ENCODE data around the gene DRD3.

DRD3 gene

GRCh38 chr3:114127517-114127916 lies 51.3 kb downstream of the DRD3 start:
- Histone ChIP-seq H3K9me3 (no peaks in the 10 kb centered on the region), H3K27me3 (ENCODE audit: low read depth) (no peaks in the 10 kb centered on the region), H3K4me3 (no peak overlapping the region), H3K36me3 (replicated peaks) (no peaks in the 10 kb centered on the region), H3K4me1 (peaks cover 6% of the 10 kb centered on the region)
- DNase-seq (ENCODE audit: low spot score in 2 of 2) = no peak
- in situ Hi-C loops (cut with MboI; ENCODE audit: low sequenced_read_pairs) = no loop called here

GRCh38 chr3:114126461-114126860 lies 52.4 kb downstream of the DRD3 start:
- H3K9me3 ChIP-seq = no peaks in the 10 kb centered on the region
- in situ Hi-C loops (cut with MboI; ENCODE audit: low sequenced_read_pairs) = no loop called here
- no peak for DNase-seq (ENCODE audit: low spot score in 2 of 2)

GRCh38 chr3:114122027-114122709 lies 56.7 kb downstream of the DRD3 start:
- Histone ChIP-seq H3K4me3 (no peak overlapping the region), H3K36me3 (replicated peaks) (no peaks in the 10 kb centered on the region), H3K9me3 (no peaks in the 10 kb centered on the region), H3K27me3 (ENCODE audit: low read depth) (no peaks in the 10 kb centered on the region), H3K4me1 (no peaks in the 10 kb centered on the region)
- no peak for DNase-seq (ENCODE audit: low spot score in 2 of 2)
- in situ Hi-C loops (cut with MboI; ENCODE audit: low sequenced_read_pairs) = no loop called here

More at GRCh38 chr3:114126461-114126860, 52.4 kb downstream of the DRD3 start:
- Histone ChIP-seq H3K4me3 (no peak overlapping the region), H3K4me1 (peaks cover 6% of the 10 kb centered on the region), H3K36me3 (replicated peaks) (no peaks in the 10 kb centered on the region), H3K27me3 (ENCODE audit: low read depth) (no peaks in the 10 kb centered on the region)

- no peaks in the 10 kb centered on the region for H3K27me3 ChIP-seq (ENCODE audit: low read depth)
- H3K4me1 ChIP-seq = no peaks in the 10 kb centered on the region
- in situ Hi-C loops (cut with MboI; ENCODE audit: low sequenced_read_pairs) = no loop called here
- H3K9me3 ChIP-seq = no peaks in the 10 kb centered on the region
- DNase-seq (ENCODE audit: low spot score in 2 of 2) = no peak
- no peaks in the 10 kb centered on the region for H3K36me3 ChIP-seq (replicated peaks)
- H3K4me3 ChIP-seq = no peak overlapping the region
These were observed 58.6 kb downstream of the DRD3 start for GRCh38 chr3:114120211-114120610.

GRCh38 chr3:114119776-114120175 lies 59.1 kb downstream of the DRD3 start:
- no peak for DNase-seq (ENCODE audit: low spot score in 2 of 2)
- H3K4me3 ChIP-seq = no peak overlapping the region
- no peaks in the 10 kb centered on the region for H3K9me3 ChIP-seq
- no peaks in the 10 kb centered on the region for H3K27me3 ChIP-seq (ENCODE audit: low read depth)
- no peaks in the 10 kb centered on the region for H3K4me1 ChIP-seq
- in situ Hi-C loops (cut with MboI; ENCODE audit: low sequenced_read_pairs) = no loop called here
- H3K36me3 ChIP-seq (replicated peaks) = no peaks in the 10 kb centered on the region

- in situ Hi-C loops (cut with MboI; ENCODE audit: low sequenced_read_pairs) = no loop called here
- no peak for DNase-seq (ENCODE audit: low spot score in 2 of 2)
- Histone ChIP-seq H3K27me3 (ENCODE audit: low read depth) (no peaks in the 10 kb centered on the region), H3K4me3 (no peak overlapping the region), H3K9me3 (no peaks in the 10 kb centered on the region), H3K36me3 (replicated peaks) (no peaks in the 10 kb centered on the region), H3K4me1 (peaks cover 27% of the 10 kb centered on the region)
These were observed 63.7 kb downstream of the DRD3 start for GRCh38 chr3:114115143-114115542.

GRCh38 chr3:114114719-114115118 lies 64.1 kb downstream of the DRD3 start:
- Histone ChIP-seq H3K4me1 (peaks cover 31% of the 10 kb centered on the region), H3K4me3 (no peak overlapping the region), H3K9me3 (no peaks in the 10 kb centered on the region), H3K27me3 (ENCODE audit: low read depth) (no peaks in the 10 kb centered on the region), H3K36me3 (replicated peaks) (no peaks in the 10 kb centered on the region)
- in situ Hi-C loops (cut with MboI; ENCODE audit: low sequenced_read_pairs) = no loop called here
- no peak for DNase-seq (ENCODE audit: low spot score in 2 of 2)

- H3K4me1 ChIP-seq = peaks cover 38% of the 10 kb centered on the region
- in situ Hi-C loops (cut with MboI; ENCODE audit: low sequenced_read_pairs) = no loop called here
- H3K4me3 ChIP-seq = no peak overlapping the region
- no peaks in the 10 kb centered on the region for H3K27me3 ChIP-seq (ENCODE audit: low read depth)
- peak; percentile 21 to 50 for DNase-seq (ENCODE audit: low spot score in 2 of 2)
- H3K36me3 ChIP-seq (replicated peaks) = no peaks in the 10 kb centered on the region
- no peaks in the 10 kb centered on the region for H3K9me3 ChIP-seq
These were observed 66.2 kb downstream of the DRD3 start for GRCh38 chr3:114112696-114113095.

- H3K27me3 ChIP-seq (ENCODE audit: low read depth) = no peaks in the 10 kb centered on the region
- no peaks in the 10 kb centered on the region for H3K9me3 ChIP-seq
- no peak overlapping the region for H3K4me3 ChIP-seq
- in situ Hi-C loops (cut with MboI; ENCODE audit: low sequenced_read_pairs) = no loop called here
- no peaks in the 10 kb centered on the region for H3K36me3 ChIP-seq (replicated peaks)
- H3K4me1 ChIP-seq = peaks cover 38% of the 10 kb centered on the region
- DNase-seq (ENCODE audit: low spot score in 2 of 2) = peak; percentile 52 to 98
These were observed 67.6 kb downstream of the DRD3 start for GRCh38 chr3:114111060-114111770.

GRCh38 chr3:114110439-114110838 lies 68.4 kb downstream of the DRD3 start:
- in situ Hi-C loops (cut with MboI; ENCODE audit: low sequenced_read_pairs) = no loop called here
- peak; percentile 63 to 72 for DNase-seq (ENCODE audit: low spot score in 2 of 2)
- Histone ChIP-seq H3K27me3 (ENCODE audit: low read depth) (no peaks in the 10 kb centered on the region), H3K4me1 (peaks cover 38% of the 10 kb centered on the region), H3K9me3 (no peaks in the 10 kb centered on the region), H3K36me3 (replicated peaks) (no peaks in the 10 kb centered on the region), H3K4me3 (no peak overlapping the region; the same call in 1 of the 2 replicates)

GRCh38 chr3:114108137-114108536 lies 70.7 kb downstream of the DRD3 start:
- H3K27me3 ChIP-seq (ENCODE audit: low read depth) = no peaks in the 10 kb centered on the region
- H3K9me3 ChIP-seq = no peaks in the 10 kb centered on the region
- in situ Hi-C loops (cut with MboI; ENCODE audit: low sequenced_read_pairs) = no loop called here
- H3K4me1 ChIP-seq = peaks cover 38% of the 10 kb centered on the region
- H3K36me3 ChIP-seq (replicated peaks) = no peaks in the 10 kb centered on the region
- no peak for DNase-seq (ENCODE audit: low spot score in 2 of 2)
- no peak overlapping the region for H3K4me3 ChIP-seq

- DNase-seq (ENCODE audit: low spot score in 2 of 2) = no peak
- no peaks in the 10 kb centered on the region for H3K9me3 ChIP-seq
- no peaks in the 10 kb centered on the region for H3K36me3 ChIP-seq (replicated peaks)
- in situ Hi-C loops (cut with MboI; ENCODE audit: low sequenced_read_pairs) = no loop called here
- H3K4me3 ChIP-seq = no peak overlapping the region
- peaks cover 19% of the 10 kb centered on the region for H3K4me1 ChIP-seq
- H3K27me3 ChIP-seq (ENCODE audit: low read depth) = no peaks in the 10 kb centered on the region
These were observed 74.4 kb downstream of the DRD3 start for GRCh38 chr3:114104414-114104813.

- H3K36me3 ChIP-seq (replicated peaks) = no peaks in the 10 kb centered on the region
- no peak for DNase-seq (ENCODE audit: low spot score in 2 of 2)
- no peaks in the 10 kb centered on the region for H3K27me3 ChIP-seq (ENCODE audit: low read depth)
- no peak overlapping the region for H3K4me3 ChIP-seq
- peaks cover 16% of the 10 kb centered on the region for H3K4me1 ChIP-seq
- in situ Hi-C loops (cut with MboI; ENCODE audit: low sequenced_read_pairs) = no loop called here
- no peaks in the 10 kb centered on the region for H3K9me3 ChIP-seq
These were observed 75.0 kb downstream of the DRD3 start for GRCh38 chr3:114103858-114104257.

GRCh38 chr3:114103181-114103580 lies 75.7 kb downstream of the DRD3 start:
- Histone ChIP-seq H3K9me3 (no peaks in the 10 kb centered on the region), H3K27me3 (ENCODE audit: low read depth) (no peaks in the 10 kb centered on the region), H3K36me3 (replicated peaks) (no peaks in the 10 kb centered on the region), H3K4me3 (no peak overlapping the region), H3K4me1 (peaks cover 16% of the 10 kb centered on the region)
- in situ Hi-C loops (cut with MboI; ENCODE audit: low sequenced_read_pairs) = no loop called here
- DNase-seq (ENCODE audit: low spot score in 2 of 2) = no peak
